HG03442 (cell line): Measurements from ENCODE around the gene PIKFYVE.
"Not testable (repeated sequence)": the region's sequence is repeated elsewhere in the genome, so short reads cannot be mapped to it uniquely, and the experiment has no call there.

Experiments
- ATAC-seq: cut with Tn5 transposase; IDR thresholded peaks from one replicate; pipeline ENCODE4 v1.9.1; 2021; ENCODE audit warnings: mild to moderate bottlenecking, moderate library complexity; ENCODE audit not compliant: unreplicated experiment

PIKFYVE gene, protein sequence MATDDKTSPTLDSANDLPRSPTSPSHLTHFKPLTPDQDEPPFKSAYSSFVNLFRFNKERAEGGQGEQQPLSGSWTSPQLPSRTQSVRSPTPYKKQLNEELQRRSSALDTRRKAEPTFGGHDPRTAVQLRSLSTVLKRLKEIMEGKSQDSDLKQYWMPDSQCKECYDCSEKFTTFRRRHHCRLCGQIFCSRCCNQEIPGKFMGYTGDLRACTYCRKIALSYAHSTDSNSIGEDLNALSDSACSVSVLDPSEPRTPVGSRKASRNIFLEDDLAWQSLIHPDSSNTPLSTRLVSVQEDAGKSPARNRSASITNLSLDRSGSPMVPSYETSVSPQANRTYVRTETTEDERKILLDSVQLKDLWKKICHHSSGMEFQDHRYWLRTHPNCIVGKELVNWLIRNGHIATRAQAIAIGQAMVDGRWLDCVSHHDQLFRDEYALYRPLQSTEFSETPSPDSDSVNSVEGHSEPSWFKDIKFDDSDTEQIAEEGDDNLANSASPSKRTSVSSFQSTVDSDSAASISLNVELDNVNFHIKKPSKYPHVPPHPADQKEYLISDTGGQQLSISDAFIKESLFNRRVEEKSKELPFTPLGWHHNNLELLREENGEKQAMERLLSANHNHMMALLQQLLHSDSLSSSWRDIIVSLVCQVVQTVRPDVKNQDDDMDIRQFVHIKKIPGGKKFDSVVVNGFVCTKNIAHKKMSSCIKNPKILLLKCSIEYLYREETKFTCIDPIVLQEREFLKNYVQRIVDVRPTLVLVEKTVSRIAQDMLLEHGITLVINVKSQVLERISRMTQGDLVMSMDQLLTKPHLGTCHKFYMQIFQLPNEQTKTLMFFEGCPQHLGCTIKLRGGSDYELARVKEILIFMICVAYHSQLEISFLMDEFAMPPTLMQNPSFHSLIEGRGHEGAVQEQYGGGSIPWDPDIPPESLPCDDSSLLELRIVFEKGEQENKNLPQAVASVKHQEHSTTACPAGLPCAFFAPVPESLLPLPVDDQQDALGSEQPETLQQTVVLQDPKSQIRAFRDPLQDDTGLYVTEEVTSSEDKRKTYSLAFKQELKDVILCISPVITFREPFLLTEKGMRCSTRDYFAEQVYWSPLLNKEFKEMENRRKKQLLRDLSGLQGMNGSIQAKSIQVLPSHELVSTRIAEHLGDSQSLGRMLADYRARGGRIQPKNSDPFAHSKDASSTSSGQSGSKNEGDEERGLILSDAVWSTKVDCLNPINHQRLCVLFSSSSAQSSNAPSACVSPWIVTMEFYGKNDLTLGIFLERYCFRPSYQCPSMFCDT (N-terminal part only)

DNA sequence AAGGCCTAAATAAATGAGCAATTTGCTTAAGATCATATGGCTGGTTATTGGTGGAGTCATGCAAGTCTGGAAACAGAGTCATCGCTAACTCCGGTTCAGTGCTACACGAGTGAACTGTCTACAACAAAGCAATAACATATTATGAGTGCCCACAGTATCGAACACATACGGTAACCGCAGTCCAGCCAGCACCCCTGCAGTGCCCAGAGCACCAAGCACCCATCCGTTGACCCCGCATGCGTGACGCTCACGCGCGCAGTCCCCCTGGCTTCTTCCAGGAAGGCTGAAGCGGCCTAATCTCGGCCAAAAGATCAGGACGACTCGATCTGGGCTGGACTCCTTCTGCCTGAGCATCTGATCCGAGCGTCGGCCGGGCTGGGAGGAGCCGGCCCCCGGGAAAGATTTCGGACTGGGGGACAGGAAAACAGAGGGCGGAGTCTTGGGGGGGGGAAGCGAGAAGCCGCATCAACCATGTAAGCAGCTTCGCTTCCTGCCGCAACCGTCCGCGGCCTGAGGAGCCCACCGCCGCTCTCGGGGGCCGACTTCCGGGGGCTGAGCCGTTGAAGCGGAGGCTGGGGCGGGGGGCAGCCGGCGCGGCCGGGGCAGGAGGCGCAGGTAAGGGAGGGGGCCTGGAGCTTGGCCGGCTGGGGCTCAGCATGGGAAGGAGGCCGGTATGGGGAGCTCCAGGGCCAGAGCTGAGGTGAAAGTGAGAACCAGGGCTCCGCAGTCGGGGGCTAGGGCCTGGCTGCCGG lies at the start of gene PIKFYVE:
TSS of gene PIKFYVE (plus strand) at position 455 of the 752 bp plus-strand sequence. CDS start 5,265 bp downstream, outside the sequence.
- peak; percentile 83 for ATAC-seq

DNA sequence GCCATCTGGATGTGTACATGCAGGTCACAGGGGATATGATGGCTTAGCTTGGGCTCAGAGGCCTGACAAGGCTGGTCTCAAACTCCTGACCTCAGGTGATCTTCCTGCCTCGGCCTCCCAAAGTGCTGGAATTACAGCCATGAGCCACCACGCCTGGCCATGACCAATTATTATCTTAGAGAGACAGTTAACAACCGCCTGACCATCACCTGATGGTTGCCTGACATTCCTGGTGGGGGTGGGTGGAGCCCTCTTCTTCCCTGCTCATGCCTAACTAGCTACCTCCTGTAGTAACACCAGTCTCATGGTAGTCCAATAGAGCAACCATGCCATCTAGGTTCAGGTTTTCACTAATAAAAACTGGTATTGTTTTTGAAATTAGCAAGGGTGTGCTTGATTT lies 44.2 kb upstream of the PIKFYVE start:
- not testable (repeated sequence) for ATAC-seq

DNA sequence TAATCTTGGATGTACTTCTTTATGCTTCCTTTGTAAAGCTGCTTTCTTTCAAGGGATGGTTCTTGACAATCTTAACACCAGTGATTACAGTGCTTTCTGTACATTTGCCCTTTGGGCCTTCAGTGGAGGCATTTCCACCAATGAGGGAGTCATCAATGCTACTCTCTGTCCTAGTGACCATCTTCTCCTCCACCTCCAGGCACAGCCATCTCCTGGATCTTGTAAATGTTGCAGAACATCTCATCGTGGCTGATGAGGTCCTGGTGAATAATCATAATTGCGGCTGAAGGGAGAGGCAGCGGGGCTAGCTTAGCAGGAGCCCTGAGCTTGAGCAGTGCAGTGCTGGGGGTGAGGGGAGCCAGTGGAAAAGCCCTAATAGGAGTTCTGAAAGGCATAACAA lies 43.7 kb upstream of the PIKFYVE start:
- no peak for ATAC-seq

DNA sequence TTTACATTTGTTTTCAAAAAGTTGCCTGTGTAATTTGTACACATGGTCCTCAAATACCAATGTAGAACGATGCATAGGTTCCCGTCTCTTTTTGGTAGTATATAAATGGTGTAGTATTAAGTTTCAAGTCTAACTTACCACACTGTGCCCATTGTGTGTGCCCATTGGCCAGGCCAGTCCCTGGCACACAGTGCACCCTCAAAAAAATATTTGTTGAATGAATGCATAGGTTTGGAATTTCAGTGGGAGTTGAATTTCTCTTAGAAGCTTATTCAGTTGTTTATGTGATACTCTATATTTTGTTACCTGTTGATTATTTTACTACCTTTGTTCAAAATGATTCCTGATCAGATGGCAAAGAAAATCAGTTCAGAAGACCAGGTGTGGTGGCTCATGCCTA lies 41.3 kb upstream of the PIKFYVE start:
- no peak for ATAC-seq

DNA sequence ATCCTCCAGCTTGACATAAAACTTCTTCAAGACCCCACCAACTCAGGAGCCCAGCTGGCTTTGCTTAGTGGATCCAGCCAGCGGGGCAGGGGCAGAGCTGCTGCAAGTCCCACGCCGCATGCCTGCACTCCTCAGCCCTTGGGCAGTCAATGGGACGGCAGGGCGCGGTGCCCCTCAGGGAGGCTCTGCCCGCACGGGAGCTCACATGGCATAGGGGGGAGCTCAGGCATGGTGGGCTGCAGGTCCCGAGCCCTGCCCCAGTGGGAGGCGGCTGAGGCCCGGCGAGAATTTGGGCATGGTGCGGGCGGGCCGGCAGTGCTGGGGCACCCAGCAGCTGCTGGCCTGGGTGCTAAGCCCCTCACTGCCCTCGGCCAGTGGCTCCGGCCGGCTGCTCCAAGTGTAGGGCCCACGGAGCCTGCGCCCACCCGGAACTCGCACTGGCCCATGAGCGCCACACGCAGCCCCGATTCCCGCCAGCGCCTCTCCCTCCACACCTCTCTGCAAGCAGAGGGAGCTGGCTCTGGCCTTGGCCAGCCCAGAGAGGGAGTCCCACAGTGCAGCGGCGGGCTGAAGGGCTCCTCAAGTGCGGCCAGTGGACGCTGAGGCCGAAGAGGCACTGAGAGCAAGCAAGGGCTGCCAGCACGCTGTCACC lies 38.3 kb upstream of the PIKFYVE start:
- no peak for ATAC-seq

DNA sequence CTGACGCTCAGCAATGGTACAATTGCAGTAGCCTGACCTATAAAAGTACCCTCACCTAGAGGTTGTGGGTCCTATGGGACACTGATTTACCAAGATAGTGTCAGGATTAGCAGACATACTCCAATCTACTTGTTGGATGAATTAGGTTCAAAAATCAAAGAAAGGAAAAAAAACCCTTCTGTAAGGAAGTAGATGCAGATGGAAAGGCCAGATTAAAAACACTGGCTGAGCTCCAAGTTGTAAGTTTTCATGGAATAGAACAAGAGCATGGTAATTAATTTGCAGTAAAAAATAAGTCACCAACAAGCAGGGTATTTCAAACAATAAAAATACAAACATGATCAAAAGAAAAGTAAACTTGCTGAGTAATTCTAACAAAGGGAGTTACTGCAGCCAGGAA lies 37.6 kb upstream of the PIKFYVE start:
- no peak for ATAC-seq

DNA sequence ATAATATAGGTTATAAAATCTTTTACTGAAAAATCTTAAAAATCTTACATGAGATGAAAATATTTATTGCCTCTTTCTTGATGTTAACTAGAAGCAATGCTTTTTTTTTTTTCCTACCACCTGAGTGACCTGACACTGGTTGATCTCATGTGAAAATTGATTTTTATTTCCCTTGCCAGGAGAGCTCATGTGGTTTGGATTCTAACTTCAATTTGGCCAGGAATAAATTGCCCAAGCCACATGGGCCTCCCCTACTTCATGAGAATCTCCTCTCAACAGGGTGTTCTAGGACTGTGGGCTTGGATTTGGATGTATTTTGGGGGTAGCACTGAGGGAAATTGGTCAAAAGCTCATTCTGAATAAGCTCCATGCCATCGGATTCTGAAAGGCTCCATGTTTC lies 31.3 kb upstream of the PIKFYVE start:
- ATAC-seq = no peak

DNA sequence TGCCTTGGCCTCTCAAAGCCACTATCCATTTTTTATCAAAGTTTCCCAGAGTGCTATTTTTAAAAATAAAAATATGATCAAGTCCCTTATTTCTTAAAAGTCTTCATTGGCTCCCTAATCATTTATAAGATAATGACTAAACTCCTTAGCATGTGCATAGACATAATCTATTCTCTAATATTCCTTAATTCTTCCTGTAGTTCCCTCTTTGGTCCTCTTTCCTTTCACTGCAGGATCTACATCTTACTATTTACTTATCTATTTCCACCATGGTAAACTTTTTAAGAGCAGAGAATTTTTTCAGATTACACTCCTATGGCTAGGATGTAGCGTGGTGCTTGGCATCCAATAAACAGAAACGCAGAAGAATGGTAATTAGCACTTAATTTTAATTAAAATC lies 30.2 kb upstream of the PIKFYVE start:
- no peak for ATAC-seq

DNA sequence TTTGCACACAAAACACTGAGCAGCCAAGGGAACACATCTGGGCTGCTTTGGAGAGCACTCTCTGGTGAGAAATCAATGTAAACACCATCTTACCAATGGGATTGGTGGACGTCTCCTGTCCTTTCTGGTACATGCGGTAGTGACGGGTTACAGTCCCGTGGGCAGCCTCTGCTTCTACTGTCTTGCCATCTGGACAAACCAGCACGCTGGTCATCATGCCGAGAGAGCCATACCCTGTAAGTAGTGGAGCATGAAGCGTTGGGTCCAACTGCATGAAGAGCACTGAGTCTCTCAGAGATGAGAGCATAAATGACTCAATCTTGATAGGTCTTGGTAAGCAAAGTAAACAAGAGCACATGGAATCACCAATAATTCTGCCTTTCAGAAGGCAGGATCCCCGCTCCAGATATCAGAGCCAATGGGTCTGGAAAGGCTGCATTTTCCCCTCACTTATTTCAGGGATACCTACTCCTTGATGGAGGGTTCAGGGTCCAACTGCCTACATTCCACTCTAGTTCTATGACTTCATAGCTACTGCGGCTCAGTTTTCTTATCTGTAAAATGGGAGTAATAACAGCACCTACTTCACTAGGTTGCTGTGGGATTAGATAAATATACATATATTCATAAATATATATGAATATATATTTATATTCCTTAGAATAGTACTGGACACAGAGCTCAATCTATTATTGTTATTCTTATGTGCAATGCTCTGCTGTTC lies 26.1 kb upstream of the PIKFYVE start:
- no peak for ATAC-seq

DNA sequence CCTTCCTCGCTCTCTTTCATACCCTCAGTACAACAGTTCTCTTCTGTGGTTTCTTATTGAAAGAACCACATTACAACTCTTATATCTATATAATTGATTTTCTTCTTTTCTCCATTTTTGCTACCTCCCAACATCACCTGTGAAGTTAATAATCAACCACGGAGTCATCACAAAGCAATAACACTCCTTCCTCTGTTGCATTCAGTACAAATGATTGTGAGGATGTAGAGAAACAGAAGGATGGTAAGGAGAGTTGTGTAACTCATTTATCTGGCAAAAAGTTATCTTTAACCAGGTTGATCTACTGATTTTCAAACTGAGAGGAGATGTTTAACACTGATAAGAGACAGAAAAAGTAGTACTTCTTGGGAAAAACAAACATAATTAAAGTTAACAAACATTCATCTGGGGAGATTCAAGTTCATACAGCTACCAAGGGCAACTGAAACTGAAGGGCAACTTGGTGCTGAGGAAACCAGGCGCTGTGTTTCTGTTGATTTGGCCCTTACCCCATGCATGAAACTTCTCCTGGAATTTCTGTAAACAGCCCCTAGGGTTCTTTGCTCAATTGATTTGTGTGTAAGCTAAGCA lies 25.3 kb upstream of the PIKFYVE start:
- no peak for ATAC-seq

DNA sequence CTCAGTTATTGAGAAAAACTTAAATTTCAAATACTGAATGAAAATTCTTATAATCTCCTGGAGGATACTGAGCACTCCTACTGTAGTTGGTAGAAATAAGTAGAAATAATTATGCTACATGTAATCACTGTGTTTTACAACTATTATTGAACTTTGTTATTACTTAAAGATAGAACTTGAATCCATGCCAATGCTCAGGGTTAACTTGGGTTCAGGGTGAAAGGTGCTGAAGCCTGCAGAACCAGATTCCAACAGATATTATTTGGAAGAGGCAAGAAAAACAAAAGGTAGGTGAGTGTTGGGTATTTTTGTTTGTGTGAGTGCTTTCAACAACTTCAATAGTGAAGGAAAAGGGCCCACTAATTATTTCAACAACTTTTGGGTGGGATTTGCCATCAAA lies 21.6 kb upstream of the PIKFYVE start:
- ATAC-seq = no peak

DNA sequence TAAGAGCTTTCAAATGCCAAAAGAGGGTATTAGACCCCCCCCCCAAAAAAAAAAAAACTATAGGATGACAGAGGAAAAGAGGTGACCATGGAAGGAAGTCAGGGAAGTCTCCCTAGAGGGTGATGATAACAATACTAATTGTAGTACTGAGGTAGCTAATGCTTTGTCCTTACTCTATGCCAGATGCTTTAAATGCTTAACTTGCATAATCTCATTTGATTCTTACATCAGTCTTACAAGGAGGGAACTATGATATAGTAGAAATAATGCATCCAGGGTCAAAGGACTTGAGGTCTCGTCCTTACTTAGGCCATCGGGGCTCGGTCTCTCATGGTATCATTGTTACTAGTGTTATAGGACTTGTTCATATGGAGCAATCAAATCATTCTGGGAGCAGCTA lies 20.3 kb upstream of the PIKFYVE start:
- ATAC-seq = no peak

DNA sequence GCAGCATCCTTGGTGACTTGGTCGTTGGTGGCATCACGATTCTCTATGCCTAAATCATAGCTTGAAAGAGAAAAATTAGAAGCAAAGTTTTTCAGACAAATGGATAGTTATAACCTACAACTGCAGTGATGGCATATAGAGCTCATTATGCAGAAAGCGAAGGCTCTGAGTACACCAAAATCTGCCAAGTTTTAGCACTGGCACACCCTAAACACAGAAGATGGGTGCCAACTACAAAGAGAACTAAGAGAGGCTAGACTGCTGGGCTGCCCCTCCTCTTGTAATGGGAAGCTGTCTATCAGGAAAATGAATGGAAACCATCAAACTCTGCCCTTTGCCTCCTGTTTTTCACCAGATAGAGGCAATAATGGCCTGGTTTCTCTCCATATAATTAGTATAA lies 17.5 kb upstream of the PIKFYVE start:
- no peak for ATAC-seq

DNA sequence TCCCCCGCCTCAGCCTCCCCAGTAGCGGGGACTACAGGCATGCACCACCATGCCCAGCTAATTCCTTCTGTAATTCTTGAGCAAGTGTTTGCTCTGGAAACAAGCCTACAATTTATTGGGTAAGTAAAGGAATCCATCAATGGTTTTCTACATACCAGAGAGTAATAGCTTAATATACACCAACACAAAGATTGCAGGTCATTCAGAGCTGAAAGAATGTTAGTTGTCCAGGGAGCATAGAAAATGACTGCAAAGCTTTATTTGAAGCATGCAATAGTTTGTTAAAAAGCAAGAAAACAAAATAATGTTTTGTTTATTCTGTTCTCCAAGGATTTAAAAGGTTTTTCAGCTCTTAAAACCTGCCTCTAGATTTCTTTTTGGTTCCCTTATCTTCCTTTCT lies 16.8 kb upstream of the PIKFYVE start:
- ATAC-seq = no peak

DNA sequence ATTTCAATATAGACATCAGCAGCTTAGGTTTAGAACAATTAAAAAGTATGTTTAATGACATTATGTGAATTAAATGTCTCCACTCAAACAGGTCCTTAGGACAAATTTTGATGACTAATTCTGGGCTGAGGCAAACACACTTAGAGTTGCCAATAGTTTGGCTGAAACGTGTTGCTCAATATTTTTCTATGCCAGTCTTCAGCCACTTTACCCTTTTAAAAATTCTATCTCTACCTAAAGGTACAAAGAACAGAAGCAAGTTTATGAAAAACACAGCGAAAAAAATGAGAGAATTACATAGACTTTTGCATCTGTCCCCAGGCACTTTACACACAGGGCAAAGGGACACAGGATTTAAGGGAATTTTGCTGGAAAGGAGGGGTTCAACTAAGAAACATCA lies 15.7 kb upstream of the PIKFYVE start:
- no peak for ATAC-seq

DNA sequence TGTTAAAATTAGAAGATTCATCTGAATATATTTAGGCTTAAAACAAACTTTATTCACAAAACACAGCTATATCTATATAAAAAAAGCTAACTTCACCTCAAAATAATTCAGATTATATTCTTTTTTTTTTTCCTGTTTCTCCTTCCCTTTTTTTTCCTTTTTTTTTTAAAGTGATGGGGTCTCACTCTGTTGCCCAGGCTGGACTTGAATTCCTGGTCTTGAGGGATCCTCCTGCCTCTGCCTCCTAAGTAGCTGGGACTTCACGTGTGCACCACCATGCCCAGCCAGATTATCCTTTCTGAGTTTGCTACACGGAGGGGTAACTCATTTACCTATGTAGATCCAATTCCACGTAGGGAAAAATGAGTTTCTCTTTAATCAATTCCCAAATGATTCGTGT lies 15.0 kb upstream of the PIKFYVE start:
- ATAC-seq = no peak

DNA sequence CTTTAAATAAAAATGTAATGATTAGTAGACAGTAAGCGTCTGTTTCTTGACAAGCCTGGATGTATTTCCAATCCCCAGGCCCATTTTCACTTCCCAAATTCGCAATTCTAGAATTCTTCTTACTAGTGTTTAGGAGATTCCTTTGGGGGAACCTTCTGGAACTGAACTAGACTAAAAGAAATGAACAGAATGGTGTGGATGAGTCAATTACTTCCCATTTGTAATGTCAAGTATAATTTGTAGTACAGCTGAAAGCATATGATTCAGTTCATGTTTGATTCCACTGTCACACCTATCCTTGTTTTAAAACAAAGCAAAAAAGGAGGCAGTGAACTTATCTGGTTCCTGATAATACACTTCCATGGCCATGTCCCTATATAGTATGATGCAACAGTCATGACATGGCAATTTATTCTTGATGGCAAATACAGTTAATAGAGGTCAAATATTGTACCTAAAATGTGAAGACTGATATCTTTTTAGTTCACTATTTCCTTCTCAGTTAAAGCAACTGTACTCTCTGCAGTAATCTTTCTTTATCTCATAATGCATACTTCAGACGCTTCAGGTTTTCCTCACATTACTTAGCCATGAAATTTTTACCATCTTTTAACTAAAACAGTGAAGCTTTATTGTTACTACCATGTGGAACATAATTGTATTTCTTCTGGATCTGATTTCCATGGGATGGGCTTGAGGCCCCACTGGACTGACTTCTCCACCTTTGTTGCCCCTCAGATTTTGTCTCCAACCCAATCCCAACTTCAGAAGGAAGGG lies 13.2 kb upstream of the PIKFYVE start:
- ATAC-seq = no peak

DNA sequence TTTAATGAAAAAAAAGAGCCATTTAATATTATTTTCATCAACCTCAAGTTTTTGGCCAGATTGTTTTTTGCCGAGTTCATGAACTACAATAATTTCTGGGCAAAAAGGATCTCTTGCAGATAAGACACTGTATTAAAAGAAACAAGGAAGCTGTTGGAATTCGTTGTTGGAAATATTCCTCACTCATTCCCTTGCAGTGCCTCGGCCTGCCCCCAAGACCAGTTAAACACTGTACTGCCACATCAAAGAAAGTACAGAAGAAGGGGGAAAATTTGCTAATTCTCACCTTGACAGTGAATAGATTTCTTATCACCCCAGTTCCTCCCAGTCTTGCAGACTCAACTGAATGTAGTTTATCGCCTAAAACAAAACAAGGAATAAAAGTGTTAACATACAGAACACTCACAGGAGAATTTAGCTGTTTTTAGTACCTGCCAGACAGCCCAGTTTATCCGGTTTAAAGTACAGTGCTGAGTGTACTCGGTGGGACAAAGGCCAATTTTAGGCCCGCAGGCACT lies 12.4 kb upstream of the PIKFYVE start:
- no peak for ATAC-seq
